GM21528 (cell line): ENCODE measurements around the gene BANP.
"Not testable (repeated sequence)": the region's sequence is repeated elsewhere in the genome, so short reads cannot be mapped to it uniquely, and the experiment has no call there.

Experiments used
- ATAC-seq: cut with Tn5 transposase; IDR thresholded peaks from one replicate; pipeline ENCODE4 v1.9.1; 2021; ENCODE audit warnings: mild to moderate bottlenecking, moderate library complexity; ENCODE audit not compliant: unreplicated experiment, low FRiP score

Gene BANP

DNA sequence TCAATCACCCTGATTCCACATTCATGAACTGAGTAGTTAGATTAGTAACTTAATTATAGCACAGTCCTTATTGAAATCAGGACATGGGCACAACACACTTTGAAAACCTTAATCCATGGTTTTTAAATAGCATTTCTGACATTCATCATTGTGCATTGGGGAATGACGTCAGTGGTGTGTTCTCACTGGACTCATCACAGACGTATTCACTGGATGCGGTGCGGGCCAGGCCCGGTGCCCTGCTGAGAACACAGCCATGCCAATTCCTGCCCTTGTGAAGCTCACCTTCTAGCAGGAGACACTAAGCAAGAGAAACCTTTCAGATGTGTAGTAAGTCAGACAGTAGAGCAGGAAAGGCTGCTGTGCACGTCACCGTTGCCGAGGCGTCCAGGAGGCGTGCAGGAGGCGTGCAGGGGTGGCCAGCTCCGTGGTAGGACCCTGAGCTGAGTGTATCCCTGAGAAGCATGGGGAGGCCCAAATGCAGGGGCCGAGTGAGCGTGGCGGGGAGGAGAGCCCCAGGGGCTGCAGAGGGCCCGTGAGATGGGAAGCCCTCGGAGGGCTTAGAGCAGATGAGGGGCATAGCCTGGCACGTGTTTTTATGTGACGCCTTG, 12.9 kb downstream of the BANP start:
- ATAC-seq, result no peak

- ATAC-seq, result no peak
Observed at GRCh38 chr16:87965417-87965816, 14.2 kb downstream of the BANP start.

GRCh38 chr16:87966064-87966645, 14.9 kb downstream of the BANP start:
- ATAC-seq, result no peak

DNA sequence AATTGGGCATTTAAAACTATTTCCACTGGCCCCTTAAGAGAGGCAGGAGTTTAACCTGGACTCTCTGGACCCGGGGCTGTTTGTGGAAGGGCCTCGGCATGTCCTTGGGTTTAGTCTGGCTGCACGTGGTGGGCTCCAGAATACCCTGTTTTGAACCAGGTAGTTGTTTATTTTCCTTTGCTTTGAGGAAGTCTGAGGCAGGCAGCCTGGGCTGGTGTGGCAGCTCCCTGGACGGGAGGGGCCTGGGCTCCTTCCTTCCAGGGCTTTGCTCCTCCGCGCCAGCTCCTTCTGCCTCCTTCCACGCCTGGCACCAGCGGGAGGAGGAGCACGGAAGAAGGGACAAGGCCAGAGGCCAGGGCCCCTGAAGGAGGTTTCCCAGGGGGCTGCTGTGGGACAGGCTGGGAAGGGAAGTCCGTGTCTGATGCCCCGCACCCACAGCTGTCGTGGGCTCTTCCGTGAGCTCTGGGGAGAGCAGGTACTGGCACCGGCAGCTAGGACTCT, 15.5 kb downstream of the BANP start:
- no peak for ATAC-seq

DNA sequence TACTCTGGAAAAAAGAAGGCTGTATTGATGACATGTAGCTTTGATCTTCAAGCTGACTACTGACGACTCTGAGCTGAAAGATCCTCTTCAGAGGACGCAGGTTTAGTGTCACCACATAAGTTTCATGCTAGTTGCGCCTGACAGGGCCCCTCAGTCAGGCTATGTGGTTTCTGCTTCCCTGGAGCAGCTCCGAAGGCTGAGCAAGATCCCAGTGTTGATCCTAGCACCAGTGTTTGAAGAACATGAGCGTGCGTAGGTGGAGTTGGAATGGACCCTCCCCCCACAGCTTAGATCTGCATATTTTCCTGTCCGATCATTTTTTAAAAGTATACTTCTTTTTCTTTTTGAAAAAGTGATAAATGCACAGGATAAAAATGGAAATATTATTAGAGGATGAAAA, 17.3 kb downstream of the BANP start:
- ATAC-seq, result no peak

- no peak for ATAC-seq
Observed at GRCh38 chr16:87970186-87970585, 19.0 kb downstream of the BANP start.

DNA sequence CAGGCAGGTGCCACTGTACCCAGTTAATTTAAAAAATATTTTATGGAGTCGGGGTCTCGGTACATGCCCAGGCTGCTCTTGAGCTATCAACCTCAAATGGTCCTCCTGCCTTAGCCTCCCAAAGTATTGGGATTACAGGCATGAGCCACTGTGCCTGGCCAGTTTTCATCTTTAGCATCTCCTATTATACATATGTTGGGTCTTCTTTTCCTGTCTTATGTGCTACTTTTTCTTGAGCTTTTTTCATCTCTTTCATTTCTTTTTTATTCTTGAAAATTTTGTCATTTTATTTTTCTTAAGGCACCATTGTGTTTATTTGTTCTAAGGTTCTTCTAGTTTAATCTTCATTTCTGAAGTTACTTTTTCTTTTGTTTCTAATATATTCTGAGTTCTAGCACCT, 20.7 kb downstream of the BANP start:
- ATAC-seq, result no peak

- ATAC-seq, result no peak
Observed at GRCh38 chr16:87973717-87974116, 22.5 kb downstream of the BANP start.

DNA sequence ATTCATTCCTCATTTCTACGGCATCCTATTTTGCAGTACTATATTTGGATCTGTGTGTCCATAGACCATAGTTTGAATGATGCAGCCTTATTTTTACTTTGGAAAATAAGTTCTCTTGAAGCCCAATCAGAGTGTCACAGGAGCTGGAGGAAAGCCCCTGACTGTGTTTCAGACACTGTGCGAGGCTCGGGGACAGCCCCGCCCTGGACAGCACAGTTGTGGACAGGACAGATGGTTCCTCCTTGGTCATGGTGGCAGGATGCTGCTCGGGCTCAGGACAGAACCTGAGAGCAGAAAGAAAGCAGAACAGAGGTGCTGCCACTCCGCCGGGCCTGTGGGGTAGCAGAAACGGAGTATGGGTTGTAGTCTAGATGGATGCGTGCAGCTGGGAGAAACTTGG, 22.9 kb downstream of the BANP start:
- no peak for ATAC-seq

GRCh38 chr16:87976665-87977064, 25.4 kb downstream of the BANP start:
- no peak for ATAC-seq

DNA sequence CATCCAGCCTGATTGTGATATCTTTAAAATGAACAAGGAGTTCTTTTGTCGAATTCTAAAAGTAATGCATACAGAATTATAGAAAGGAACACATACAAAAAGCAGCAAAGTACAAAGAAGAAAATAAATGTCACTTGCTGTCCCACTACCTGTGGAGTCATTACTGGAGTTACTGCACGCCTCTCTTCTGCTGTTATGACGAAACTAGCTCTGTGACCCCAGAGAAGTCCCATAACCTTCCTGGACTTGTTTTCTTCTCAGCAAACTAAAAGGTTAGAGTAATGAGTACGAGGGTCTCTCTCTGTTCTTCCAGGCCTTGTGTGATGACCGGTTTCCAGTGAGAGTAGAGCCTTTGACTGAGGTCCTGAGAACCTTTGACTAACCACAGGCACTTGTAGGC, 26.9 kb downstream of the BANP start:
- ATAC-seq, result no peak

- no peak for ATAC-seq
Observed at GRCh38 chr16:87979352-87979751, 28.1 kb downstream of the BANP start.

GRCh38 chr16:87979911-87980630, 28.8 kb downstream of the BANP start:
- not testable (repeated sequence) for ATAC-seq

- not testable (repeated sequence) for ATAC-seq
Observed at GRCh38 chr16:87981376-87981775, 30.1 kb downstream of the BANP start.

GRCh38 chr16:87982581-87983041, 31.4 kb downstream of the BANP start:
- ATAC-seq, result no peak

DNA sequence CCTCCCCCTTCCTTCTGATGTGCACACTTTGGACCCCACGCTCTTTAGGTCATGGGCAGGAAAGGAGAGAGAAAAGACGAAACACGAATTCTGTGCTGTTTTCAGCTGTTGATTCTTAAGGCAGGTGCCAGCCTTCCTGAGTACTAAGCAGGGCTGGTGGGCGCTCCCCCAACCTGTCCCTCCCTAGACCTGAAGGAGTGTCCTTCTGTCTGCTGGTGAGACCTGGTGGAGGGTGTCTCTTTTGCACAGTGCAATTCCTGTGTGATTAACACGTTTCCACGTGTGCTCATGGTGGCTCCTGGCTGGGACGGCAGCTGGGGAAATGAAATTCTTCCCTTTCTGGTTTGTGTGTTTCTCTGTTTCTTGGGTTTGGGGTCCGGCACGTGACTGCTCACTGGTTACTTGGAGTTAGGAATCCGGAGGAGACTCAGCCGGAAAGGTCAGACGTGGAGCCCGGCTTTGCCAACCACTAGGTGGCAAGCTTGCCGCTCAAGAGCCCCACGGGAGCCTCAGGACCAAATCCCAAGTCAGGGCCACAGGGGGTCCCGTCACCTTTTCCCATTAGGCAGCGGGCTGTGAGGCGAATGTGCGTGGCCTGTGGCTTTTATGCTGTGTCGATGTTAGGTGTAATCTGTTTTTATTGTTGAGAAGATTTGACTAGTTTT, 32.0 kb downstream of the BANP start:
- ATAC-seq, result not testable (repeated sequence)

DNA sequence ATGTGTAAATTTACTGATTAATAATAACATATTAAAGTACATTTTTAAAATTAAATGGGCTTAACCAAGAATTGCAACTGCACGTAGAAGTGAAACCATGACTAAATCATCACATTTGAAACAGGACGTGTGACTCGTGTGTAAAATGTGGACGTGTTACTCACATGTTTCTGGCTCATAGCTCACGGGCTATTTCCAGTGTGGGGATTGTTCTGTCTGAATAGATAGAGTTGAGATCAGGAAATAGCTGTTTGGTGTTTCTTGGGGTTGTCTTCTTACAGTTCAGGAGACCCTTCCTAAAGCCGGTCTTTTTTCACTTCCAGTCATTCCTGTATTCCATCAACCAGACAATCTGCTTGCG, 32.5 kb downstream of the BANP start:
- ATAC-seq, result not testable (repeated sequence)

GRCh38 chr16:87984180-87984579, 32.9 kb downstream of the BANP start:
- not testable (repeated sequence) for ATAC-seq

- ATAC-seq, result no peak
Observed at GRCh38 chr16:87984632-87985267, 33.5 kb downstream of the BANP start.

GRCh38 chr16:87985493-87985892, 34.3 kb downstream of the BANP start:
- not testable (repeated sequence) for ATAC-seq
